NT2/D1 (cell line): ENCODE data around the gene KLRG1.

Experiments used
- DNase-seq: peaks from one replicate; pipeline ENCODE4 v3.0.0-alpha.2; 2011; ENCODE audit warnings: low read depth, low spot score
- H3K27me3 ChIP-seq: 2 replicates; pipeline ENCODE4 v1.6.0; 2011; ENCODE audit warnings: mild to moderate bottlenecking; ENCODE audit not compliant: insufficient read length, insufficient read depth
- H3K36me3 ChIP-seq: 2 replicates; pipeline ENCODE4 v1.6.1; 2011; ENCODE audit warnings: mild to moderate bottlenecking, low read length, mixed read lengths; ENCODE audit not compliant: insufficient read depth, insufficient read length
- H3K4me1 ChIP-seq: 2 replicates; pipeline ENCODE4 v1.5.1; 2011; ENCODE audit not compliant: insufficient read depth, insufficient read length
- H3K4me3 ChIP-seq: 2 replicates; pipeline ENCODE4 v1.5.1; 2011; ENCODE audit warnings: low read depth; ENCODE audit not compliant: insufficient read length
- H3K9ac ChIP-seq: 2 replicates; pipeline ENCODE4 v1.6.0; 2011; ENCODE audit warnings: low read depth; ENCODE audit not compliant: insufficient read length
- H3K9me3 ChIP-seq: 2 replicates; pipeline ENCODE4 v1.5.1; 2011; ENCODE audit warnings: mild to moderate bottlenecking, low read length; ENCODE audit not compliant: insufficient read depth
- SUZ12 ChIP-seq: IDR thresholded peaks from 2 replicates; pipeline ENCODE4 v1.6.1; 2011; ENCODE audit not compliant: insufficient read length, insufficient read depth; ENCODE audit errors: extremely low read depth
- YY1 ChIP-seq: IDR thresholded peaks from 2 replicates; pipeline ENCODE4 v1.6.1; 2011; ENCODE audit not compliant: insufficient read length, insufficient read depth
- ZNF274 ChIP-seq: IDR thresholded peaks from 2 replicates; pipeline ENCODE4 v1.6.1; 2011; ENCODE audit warnings: mild to moderate bottlenecking, low read depth, low read length

KLRG1 gene

GRCh38 chr12:8987163-8987562 lies 2.2 kb upstream of the KLRG1 start:
- Histone ChIP-seq H3K36me3 (no peaks in the 10 kb centered on the region), H3K9ac (no peak overlapping the region), H3K4me1 (no peaks in the 10 kb centered on the region), H3K4me3 (no peak overlapping the region), H3K27me3 (no peaks in the 10 kb centered on the region), H3K9me3 (no peaks in the 10 kb centered on the region)
- no peak for DNase-seq
- TF ChIP-seq YY1 (no peak), SUZ12 (no peak), ZNF274 (no peak)

GRCh38 chr12:8987685-8988084 lies 1.7 kb upstream of the KLRG1 start:
- Histone ChIP-seq H3K4me3 (no peak overlapping the region), H3K9me3 (no peaks in the 10 kb centered on the region), H3K27me3 (no peaks in the 10 kb centered on the region), H3K4me1 (no peaks in the 10 kb centered on the region), H3K9ac (no peak overlapping the region), H3K36me3 (no peaks in the 10 kb centered on the region)
- no peak for DNase-seq
- no peak for TF ChIP-seq SUZ12
- no peak for TF ChIP-seq YY1
- TF ChIP-seq ZNF274, result no peak

- H3K9ac ChIP-seq, result no peak overlapping the region
- H3K4me3 ChIP-seq, result no peak overlapping the region
- no peaks in the 10 kb centered on the region for H3K36me3 ChIP-seq
- TF ChIP-seq YY1 (no peak), SUZ12 (no peak), ZNF274 (no peak)
- H3K27me3 ChIP-seq, result no peaks in the 10 kb centered on the region
- H3K4me1 ChIP-seq, result no peaks in the 10 kb centered on the region
- no peaks in the 10 kb centered on the region for H3K9me3 ChIP-seq
- DNase-seq, result no peak
Observed at GRCh38 chr12:8991371-8992345, 2.3 kb downstream of the KLRG1 start.

GRCh38 chr12:8993827-8994226 lies 4.5 kb downstream of the KLRG1 start:
- Histone ChIP-seq H3K36me3 (no peaks in the 10 kb centered on the region), H3K27me3 (no peaks in the 10 kb centered on the region), H3K4me3 (no peak overlapping the region), H3K9ac (no peak overlapping the region), H3K4me1 (no peaks in the 10 kb centered on the region), H3K9me3 (no peaks in the 10 kb centered on the region)
- TF ChIP-seq SUZ12 (no peak), ZNF274 (no peak), YY1 (no peak)
- DNase-seq, result no peak

GRCh38 chr12:8995021-8995775 lies 5.9 kb downstream of the KLRG1 start:
- TF ChIP-seq ZNF274, result no peak
- TF ChIP-seq SUZ12, result no peak
- no peak for TF ChIP-seq YY1
- no peak for DNase-seq
- H3K9ac ChIP-seq, result no peak overlapping the region
- H3K27me3 ChIP-seq, result no peaks in the 10 kb centered on the region
- no peak overlapping the region for H3K4me3 ChIP-seq
- H3K4me1 ChIP-seq, result no peaks in the 10 kb centered on the region
- H3K9me3 ChIP-seq, result no peaks in the 10 kb centered on the region
- H3K36me3 ChIP-seq, result no peaks in the 10 kb centered on the region

GRCh38 chr12:8996682-8997405 lies 7.5 kb downstream of the KLRG1 start:
- H3K9ac ChIP-seq, result no peak overlapping the region
- no peak for DNase-seq
- H3K9me3 ChIP-seq, result peaks cover 8% of the 10 kb centered on the region
- no peak for TF ChIP-seq YY1
- TF ChIP-seq ZNF274, result no peak
- no peak for TF ChIP-seq SUZ12
- no peaks in the 10 kb centered on the region for H3K27me3 ChIP-seq
- H3K4me3 ChIP-seq, result no peak overlapping the region
- H3K4me1 ChIP-seq, result no peaks in the 10 kb centered on the region
- H3K36me3 ChIP-seq, result no peaks in the 10 kb centered on the region
